Limb (tissue), 2 donors: ENCODE measurements around the gene TBX10.
"Not testable (repeated sequence)": the region's sequence is repeated elsewhere in the genome, so short reads cannot be mapped to it uniquely, and the experiment has no call there.

ENCODE experiments used
- DNase-seq, 2 donors: peaks; one replicate each; pipeline ENCODE4 v3.0.0-alpha.2; 2016; ENCODE audit errors: extremely low spot score in 2 of 2

TBX10 gene

DNA sequence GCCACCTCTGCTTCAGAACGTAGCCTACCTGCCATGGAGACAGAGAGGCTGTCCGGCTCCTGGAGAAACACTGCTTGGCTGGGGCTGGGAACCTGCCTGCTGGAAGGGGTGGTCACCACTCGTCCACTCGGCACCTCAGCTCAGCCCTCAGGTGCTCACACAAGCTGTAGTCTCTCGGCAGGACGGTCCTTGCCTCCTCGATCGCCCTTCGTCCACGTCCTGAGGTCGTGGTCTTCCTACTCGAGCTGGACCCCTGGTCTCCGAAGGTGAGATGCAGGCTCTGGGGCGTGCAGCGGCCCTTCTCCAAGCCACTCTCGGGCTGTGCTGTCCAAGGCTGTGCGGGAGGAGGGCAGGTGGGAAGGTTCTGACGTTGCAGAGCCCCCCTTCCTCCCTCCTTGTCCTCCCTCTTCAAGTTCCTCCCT, at the start of gene TBX10:
TBX10 (minus strand) TSS at position 326 of the 422 bp plus-strand sequence; CDS start at position 35, 291 bp downstream.
- peak in 1 of 2 donors; percentile 21 for DNase-seq

DNA sequence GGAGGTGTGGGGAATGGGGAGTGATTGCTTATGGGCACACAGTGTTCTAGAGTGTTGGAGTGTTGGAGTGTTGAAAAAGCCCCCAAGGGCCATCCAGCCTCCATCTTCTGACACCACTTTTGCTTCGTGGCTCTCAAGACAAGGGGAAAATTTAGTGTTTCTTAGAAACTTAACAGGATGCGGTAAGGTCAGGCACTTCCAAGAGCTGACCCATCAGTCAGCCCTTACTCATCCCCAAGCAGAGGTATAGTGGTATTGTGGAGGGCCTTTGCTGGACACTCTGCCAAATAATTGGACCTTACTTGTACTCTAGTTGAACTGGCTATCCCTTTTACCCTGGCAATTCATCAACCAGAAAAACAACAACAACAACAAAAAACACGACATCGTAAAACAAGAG, 49.6 kb upstream of the TBX10 start:
- no peak for DNase-seq

DNA sequence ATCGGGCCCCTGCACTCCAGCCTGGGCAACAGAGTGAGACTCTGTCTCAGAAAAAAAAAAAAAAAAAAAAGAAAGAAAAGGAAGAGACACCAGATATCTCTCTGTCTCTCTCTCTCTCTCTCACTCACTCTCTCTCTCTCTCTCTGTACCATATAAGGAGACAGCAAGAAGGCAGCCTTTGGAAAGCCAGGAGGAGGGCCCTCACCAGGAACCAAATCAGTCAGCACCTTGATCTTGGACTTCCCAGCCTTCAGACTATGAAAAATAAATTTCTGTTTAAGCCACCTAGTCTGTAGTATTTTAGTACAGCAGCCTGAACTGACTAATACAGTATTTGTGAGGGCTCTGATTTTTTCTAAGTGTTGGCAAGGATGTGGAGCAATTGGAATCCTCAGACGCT, 48.4 kb upstream of the TBX10 start:
- no peak for DNase-seq

DNA sequence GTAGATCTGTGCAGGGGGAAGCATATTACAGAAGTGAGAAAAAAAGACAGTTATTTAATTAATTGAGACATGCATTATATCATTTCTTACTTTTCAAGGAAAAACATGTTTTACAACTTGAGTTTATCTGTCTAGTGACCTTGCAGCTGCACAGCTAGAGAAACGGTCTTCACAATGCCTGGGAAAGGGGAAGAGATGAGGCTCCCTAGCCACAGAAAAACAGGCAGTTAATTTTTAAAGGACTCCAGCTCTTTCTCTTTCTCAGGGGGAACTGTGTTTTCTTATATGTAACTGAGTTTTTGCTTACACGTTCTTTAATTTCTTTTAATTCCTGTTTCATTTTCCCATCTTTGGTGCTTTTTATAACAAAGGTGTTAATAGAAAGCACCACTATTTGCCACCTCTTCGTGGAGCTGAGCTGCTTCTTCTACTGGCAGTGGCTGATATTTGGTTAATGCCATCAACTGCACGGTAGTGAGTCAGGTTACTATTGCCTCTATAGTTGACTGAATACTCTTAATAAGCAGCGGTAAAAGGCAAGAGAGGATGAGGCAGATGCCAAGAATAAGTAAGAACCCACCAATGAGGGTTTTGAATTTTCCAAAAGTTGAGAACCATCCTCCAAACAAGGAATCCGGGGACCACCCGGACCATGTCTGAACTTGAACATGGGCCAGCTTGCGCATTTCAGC, 46.2 kb upstream of the TBX10 start:
- not testable (repeated sequence) for DNase-seq

DNA sequence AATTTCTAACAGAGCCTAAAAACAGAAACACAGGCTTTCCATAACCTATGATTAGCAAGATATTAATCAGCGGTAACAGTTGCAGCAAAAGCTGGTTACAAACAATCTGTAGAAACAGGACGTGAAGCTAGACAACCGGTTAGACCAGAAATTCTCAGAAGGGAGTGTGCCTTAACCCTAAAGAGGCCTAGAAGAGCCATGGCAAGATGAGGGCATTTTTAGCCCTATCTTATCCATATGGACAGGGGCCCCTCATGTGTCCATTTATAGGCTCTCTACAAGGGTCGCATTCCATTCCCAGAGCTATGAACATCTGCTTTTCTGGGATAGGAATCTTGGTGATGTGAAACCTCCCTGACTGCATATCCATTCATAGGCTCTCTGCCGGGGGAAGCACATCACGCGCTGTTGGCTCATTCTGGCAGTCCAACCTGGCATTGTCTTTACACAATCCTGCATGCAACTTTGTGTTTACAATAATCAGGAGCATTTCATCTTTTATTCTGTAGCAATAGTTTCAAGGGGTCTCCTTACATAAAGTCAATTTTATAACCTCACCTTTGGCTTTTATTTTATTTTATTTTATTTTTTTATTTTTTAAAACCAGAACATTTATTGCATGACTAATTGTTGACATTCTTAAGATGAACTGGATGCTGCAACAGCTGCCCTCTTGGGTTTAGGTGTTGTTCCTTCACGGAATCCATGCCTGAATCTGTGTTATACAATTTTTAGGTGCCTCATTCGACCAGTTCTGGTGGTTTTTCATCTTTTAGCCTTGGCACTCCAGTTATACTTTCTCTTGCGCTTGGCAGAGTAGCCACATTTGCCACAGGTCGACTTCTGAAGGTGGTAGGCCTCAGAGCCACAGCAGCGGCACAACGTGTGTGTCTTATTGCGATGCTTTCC, 42.8 kb upstream of the TBX10 start:
- DNase-seq: not testable (repeated sequence)

- DNase-seq: no peak
These were observed 41.3 kb upstream of the TBX10 start for GRCh38 chr11:67680696-67681470.

GRCh38 chr11:67675058-67675747, 35.6 kb upstream of the TBX10 start:
- DNase-seq: no peak

DNA sequence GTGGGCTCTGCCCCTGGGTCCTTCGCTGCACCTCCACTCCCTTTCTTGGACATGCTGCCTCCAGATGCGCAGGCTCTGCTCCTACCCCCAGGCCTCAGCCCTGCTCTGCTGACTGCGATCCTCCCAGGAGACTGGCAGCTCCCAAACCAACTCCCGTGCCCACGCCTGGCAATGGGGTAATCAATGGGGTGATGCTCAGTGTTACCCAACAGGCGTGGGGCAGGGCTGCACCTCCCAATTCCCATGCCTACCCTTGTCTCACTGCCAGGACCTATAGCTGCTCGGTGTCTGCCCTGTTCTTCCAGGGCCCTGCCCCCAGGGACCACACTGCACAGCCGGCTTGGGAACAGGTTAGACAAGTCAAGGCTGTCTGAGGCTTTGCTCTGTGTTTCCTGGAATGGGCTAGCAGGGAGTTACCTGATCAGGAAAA, 34.9 kb upstream of the TBX10 start, which contains the start of gene ALDH3B2:
ALDH3B2 (minus strand) TSS at position 182 of the 430 bp plus-strand sequence. CDS start 7,688 bp downstream, outside the sequence.
- DNase-seq: no peak

- no peak for DNase-seq
These were observed 34.3 kb upstream of the TBX10 start for GRCh38 chr11:67673902-67674301.

DNA sequence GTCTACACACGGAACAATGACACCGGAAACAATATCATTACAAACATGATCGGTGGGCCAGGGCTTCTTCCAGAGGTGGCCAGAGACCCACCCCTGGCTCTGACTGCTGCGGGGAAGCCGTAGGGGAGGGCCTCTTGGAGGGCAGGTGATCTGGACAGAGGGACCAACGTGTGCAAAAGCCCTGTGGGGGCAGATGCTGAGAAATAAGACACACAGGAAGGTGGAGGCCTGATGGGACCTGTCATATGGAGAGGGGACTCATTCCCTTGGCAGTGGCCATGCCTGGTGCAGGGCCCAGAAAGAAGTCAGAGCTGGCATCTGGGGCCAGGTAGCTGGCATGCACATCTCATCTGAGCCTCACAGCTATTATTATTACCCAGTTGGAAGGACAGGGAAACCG, 33.8 kb upstream of the TBX10 start:
- no peak for DNase-seq

DNA sequence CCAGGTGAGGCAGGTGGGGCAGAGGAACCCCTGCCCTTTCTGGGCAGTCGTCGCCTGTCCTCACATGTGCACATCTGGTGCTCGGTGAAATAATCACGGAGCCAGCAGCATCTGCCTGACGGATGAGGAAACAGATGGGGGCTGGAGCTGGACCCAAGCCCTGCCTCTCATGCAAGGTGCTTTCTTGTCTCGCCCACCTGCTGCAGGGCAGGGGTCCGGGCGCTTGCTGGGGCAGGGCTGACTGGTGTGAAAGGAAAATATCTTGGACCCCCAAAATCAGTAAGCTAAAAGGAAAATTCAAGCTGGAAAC, 31.6 kb upstream of the TBX10 start:
- DNase-seq: no peak

GRCh38 chr11:67670316-67671210, 31.0 kb upstream of the TBX10 start:
- no peak for DNase-seq

DNA sequence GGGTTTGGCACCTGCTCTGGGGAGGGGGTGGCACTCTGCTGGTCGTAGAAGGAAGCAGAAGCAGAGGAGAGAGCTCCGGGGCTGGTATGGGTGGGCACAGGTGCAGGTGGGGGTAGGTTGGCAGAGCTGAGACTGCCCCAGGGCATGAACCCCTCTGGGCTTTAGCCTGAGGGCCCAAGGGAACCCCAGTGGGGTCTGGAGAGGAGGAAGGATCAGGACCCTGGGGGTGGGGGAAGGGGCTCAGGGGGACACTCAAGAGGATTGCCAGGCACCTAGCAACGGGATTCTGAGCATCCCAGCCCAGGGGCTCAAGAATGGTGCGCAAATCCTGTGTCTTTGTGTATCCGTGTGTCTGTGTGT, 28.6 kb upstream of the TBX10 start:
- DNase-seq: no peak

GRCh38 chr11:67667490-67668191, 28.1 kb upstream of the TBX10 start:
- DNase-seq: no peak

GRCh38 chr11:67666676-67667489, 27.3 kb upstream of the TBX10 start:
- DNase-seq: no peak

DNA sequence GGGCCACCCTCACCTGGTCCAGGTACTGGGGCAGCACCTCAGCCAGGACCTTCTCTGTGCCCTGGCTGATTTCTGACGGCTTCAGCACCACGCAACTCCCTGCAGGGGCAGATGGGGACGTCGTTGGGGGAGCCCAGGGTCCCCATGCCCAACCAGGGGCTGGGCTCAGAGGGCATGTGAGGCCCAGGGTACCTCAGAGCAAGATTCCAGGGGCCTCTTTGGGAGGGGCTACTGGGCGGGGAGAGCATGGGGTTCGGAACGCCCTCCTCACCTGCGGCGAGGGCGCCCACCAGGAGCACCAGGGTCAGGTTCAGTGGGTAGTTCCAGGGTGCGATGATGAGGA, 26.7 kb upstream of the TBX10 start:
- no peak for DNase-seq

DNA sequence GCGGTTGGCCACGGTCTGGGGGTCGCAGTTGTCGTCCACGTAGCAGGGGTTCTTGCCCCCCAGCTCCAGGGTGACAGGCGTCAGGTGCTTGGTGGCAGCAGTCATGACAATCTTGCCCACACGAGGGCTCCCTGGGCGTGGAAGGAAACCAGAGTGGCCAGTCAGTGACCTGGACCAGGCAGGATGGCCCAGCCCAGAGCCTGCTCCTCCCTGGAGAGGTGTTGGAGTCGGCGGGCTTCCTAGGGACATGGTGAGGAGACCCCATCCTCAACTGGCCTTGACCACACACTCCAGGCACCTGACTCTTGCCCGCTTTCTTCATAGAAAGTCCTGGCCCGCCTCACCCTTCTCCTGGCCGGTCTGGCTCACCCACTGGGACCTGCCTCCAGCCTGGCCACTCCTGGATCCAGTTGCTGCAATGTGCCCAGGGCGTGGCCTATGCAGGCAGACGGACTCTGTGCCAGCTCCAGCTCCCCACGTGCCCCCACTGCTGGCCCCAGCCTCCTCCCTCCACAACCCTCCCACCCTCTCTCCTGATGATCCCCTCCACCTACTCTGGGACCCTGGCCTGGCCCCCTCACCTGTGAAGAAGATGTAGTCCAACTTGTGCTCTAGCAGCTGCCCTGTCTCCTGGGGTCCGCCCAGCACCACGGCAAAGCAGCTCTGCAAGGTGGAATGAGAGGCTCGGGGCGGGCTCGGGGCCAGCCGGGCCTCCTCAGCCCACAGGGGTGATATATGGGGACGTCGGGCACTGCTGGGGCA, 26.2 kb upstream of the TBX10 start:
- no peak for DNase-seq
